KMS-11 (cell line): ENCODE results near the gene SLC25A27.
"Not testable (repeated sequence)": the region's sequence is repeated elsewhere in the genome, so short reads cannot be mapped to it uniquely, and the experiment has no call there.

Experiments
- H2AFZ ChIP-seq: fragments of 200-600 bp; sonication (generic); 2 replicates; pipeline ENCODE4 v1.6.1; 2016; ENCODE audit warnings: antibody characterized with exemption, mixed run types, low read depth
- H3K27ac ChIP-seq: fragments of 200-600 bp; sonication (generic); 2 replicates; pipeline ENCODE4 v1.6.1; 2016; ENCODE audit warnings: mild to moderate bottlenecking, mixed run types
- H3K27me3 ChIP-seq: fragments of 200-600 bp; sonication (generic); 2 replicates; pipeline ENCODE4 v1.6.1; 2017; ENCODE audit warnings: mild to moderate bottlenecking, low read depth, mixed run types, moderate library complexity; ENCODE audit not compliant: insufficient read depth
- H3K36me3 ChIP-seq: fragments of 200-600 bp; sonication (generic); 2 replicates; pipeline ENCODE4 v1.6.1; 2017; ENCODE audit warnings: mild to moderate bottlenecking, mixed run types; ENCODE audit not compliant: insufficient read depth
- H3K4me1 ChIP-seq: fragments of 200-600 bp; sonication (generic); 2 replicates; pipeline ENCODE4 v1.6.1; 2016; ENCODE audit warnings: mild to moderate bottlenecking, low read depth, mixed run types; ENCODE audit not compliant: poor library complexity, severe bottlenecking
- H3K4me2 ChIP-seq: fragments of 200-600 bp; sonication (generic); 2 replicates; pipeline ENCODE4 v1.7.0; 2016; ENCODE audit warnings: mild to moderate bottlenecking, mixed run types
- H3K4me3 ChIP-seq: fragments of 200-600 bp; sonication (generic); IDR thresholded peaks from 2 replicates; pipeline ENCODE4 v1.6.1; 2017; ENCODE audit warnings: low read depth, low read length, mixed read lengths; ENCODE audit not compliant: insufficient read depth
- H3K79me2 ChIP-seq: fragments of 200-600 bp; sonication (generic); 2 replicates; pipeline ENCODE4 v1.6.1; 2016; ENCODE audit warnings: low read depth, mixed run types; ENCODE audit not compliant: insufficient read depth
- H3K9ac ChIP-seq: fragments of 200-600 bp; sonication (generic); 2 replicates; pipeline ENCODE4 v1.6.1; 2016; ENCODE audit warnings: mild to moderate bottlenecking, mixed run types
- H4K20me1 ChIP-seq: fragments of 200-600 bp; sonication (generic); 2 replicates; pipeline ENCODE4 v1.6.1; 2016; ENCODE audit warnings: mild to moderate bottlenecking, mixed run types; ENCODE audit not compliant: insufficient read depth
- TF ChIP-seq, protein P1 (sequence below): fragments of 200-600 bp; sonication (generic); conservative IDR thresholded peaks from 2 replicates; pipeline ENCODE4 v1.6.1; 2017; ENCODE audit warnings: low read depth, mild to moderate bottlenecking, antibody characterized with exemption, low read length, moderate library complexity, mixed read lengths

The SLC25A27 gene

DNA sequence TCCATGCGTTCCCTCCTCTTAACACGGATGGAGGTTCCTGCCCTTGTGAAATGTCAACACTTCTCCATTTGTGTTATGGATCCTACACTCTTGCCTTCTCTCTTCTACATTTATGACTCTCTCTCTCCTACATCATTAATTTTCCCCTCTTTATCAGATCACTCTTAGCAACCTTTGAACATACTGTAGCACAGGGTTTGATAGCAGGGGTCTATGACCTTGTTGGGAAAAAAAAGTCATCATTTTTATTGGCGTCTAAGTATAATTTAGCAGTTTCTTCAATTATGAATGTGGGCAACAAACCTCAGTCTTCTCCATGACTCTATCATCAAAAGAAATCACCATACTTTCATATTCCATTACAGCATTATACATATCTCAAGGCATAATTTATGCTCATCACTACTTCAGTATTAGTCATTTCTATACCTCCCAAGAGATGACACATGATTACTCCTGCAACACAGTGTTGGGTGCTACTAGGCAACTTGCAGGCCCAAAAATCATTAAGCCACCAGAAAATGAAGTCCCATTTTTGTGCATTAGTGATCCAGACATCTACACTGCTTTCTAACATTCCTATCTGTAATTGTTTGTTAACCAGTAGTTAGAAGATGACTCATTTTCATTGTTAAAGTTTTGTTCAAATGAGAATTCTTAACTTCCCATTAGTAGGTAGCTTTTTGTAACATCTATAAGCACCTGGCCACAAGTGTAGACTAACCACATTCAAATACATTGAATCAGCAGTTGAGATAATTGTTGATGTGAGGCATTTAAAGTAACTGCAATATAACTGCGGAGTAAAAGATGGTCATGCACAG, 9.6 kb upstream of the SLC25A27 start:
- no peaks in the 10 kb centered on the region for H3K36me3 ChIP-seq
- no peaks in the 10 kb centered on the region for H3K4me1 ChIP-seq
- no peak overlapping the region for H3K9ac ChIP-seq
- no peaks in the 10 kb centered on the region for H3K27me3 ChIP-seq
- H3K27ac ChIP-seq: no peak overlapping the region
- H4K20me1 ChIP-seq: no peaks in the 10 kb centered on the region
- no peak overlapping the region for H3K4me3 ChIP-seq
- H2AFZ ChIP-seq: no peak overlapping the region
- H3K4me2 ChIP-seq: no peak overlapping the region
- TF ChIP-seq, protein P1, sequence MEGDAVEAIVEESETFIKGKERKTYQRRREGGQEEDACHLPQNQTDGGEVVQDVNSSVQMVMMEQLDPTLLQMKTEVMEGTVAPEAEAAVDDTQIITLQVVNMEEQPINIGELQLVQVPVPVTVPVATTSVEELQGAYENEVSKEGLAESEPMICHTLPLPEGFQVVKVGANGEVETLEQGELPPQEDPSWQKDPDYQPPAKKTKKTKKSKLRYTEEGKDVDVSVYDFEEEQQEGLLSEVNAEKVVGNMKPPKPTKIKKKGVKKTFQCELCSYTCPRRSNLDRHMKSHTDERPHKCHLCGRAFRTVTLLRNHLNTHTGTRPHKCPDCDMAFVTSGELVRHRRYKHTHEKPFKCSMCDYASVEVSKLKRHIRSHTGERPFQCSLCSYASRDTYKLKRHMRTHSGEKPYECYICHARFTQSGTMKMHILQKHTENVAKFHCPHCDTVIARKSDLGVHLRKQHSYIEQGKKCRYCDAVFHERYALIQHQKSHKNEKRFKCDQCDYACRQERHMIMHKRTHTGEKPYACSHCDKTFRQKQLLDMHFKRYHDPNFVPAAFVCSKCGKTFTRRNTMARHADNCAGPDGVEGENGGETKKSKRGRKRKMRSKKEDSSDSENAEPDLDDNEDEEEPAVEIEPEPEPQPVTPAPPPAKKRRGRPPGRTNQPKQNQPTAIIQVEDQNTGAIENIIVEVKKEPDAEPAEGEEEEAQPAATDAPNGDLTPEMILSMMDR: no peak
- no peaks in the 10 kb centered on the region for H3K79me2 ChIP-seq

DNA sequence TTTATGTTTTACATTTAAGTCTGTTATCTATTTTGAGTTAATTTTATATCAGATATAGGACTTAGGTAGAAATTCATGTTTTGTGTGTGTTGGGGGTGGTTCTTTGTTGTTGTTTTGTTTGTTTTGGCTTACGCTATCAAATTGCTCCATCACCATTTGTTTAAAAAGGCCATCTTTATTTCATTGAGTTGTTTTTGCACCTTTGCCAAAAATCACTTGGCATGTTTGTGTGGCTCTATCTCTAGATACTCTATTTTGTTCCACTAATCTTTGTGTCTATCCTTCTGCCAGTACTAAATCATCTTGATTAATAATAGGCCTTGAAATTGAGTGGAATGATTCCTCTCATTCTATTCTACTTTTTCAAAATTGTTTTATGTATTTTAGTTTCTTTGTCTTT, 7.5 kb upstream of the SLC25A27 start:
- H4K20me1 ChIP-seq: no peaks in the 10 kb centered on the region
- H3K9ac ChIP-seq: no peak overlapping the region
- no peaks in the 10 kb centered on the region for H3K79me2 ChIP-seq
- TF ChIP-seq, protein P1: no peak
- no peak overlapping the region for H3K27ac ChIP-seq
- H3K4me2 ChIP-seq: no peak overlapping the region
- H2AFZ ChIP-seq: no peak overlapping the region
- H3K36me3 ChIP-seq: no peaks in the 10 kb centered on the region
- H3K4me1 ChIP-seq: no peaks in the 10 kb centered on the region
- H3K4me3 ChIP-seq: no peak overlapping the region
- H3K27me3 ChIP-seq: no peaks in the 10 kb centered on the region

DNA sequence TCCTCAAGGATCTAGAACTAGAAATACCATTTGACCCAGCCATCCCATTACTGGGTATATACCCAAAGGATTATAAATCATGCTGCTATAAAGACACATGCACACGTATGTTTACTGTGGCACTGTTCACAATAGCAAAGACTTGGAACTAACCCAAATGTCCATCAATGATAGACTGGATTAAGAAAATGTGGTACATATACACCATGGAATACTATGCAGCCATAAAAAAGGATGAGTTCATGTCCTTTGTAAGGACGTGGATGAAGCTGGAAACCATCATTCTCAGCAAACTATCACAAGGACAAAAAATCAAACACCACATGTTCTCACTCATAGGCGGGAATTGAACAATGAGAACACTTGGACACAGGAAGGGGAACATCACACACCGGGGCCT, 4.7 kb upstream of the SLC25A27 start:
- not testable (repeated sequence) for H3K27ac ChIP-seq, H2AFZ ChIP-seq, H3K27me3 ChIP-seq, H3K36me3 ChIP-seq, H3K9ac ChIP-seq, H3K4me3 ChIP-seq, H3K4me2 ChIP-seq, H4K20me1 ChIP-seq, H3K79me2 ChIP-seq
- peaks cover 13% of the 10 kb centered on the region for H3K4me1 ChIP-seq

DNA sequence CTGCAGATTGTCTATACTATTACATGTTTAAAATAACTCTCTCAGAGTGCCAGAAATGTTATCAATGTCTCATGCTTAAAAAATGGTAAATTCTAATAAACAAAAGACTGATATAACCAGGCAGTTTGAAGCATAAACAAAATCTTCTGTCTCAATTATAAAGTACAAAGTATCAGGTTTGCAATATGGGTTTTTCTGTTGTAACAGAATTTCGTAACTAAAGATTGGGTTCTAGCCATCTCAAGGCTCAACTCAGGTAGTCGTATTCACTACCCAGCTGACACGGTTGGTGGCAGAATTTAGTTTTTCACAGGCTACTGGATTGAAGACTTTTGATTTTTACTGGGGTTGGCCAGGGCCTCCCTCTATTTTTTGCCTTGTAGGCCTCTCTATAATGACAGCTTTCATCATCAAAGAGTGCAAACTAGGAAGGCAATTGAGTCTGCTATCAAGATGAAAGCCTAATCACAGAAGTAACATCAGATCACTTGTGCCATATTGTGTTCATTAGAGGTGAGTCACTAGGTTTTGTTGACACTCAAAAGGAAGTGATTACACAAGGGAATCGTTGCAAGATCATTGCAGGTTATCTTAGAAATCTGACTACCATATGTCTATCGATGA, 3.8 kb upstream of the SLC25A27 start:
- Histone ChIP-seq H3K27me3 (no peaks in the 10 kb centered on the region), H3K4me1 (peaks cover 13% of the 10 kb centered on the region), H2AFZ (no peak overlapping the region), H3K4me3 (no peak overlapping the region), H3K36me3 (no peaks in the 10 kb centered on the region), H3K9ac (no peak overlapping the region), H3K79me2 (no peaks in the 10 kb centered on the region), H3K4me2 (no peak overlapping the region), H4K20me1 (no peaks in the 10 kb centered on the region), H3K27ac (no peak overlapping the region)
- TF ChIP-seq, protein P1: no peak

DNA sequence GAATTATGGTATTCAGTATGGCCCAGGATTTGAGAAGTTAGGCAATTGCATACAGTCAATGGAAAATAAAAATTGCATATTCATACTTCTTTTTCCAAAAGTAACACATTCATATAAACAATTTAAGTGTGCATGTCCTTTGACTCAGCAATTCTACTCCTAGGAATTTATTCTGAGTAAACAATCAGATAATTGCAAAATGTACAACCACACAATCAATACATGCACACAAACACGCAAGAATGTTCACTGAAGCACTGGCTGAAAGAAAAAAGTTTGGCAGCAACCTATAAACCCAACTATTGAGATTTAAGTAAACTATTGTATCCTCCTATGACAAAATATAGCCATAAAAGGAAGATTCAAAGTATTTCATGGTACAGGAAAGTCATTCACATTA, 1.8 kb upstream of the SLC25A27 start:
- H3K4me2 ChIP-seq: no peak overlapping the region
- TF ChIP-seq, protein P1: no peak
- H3K9ac ChIP-seq: no peak overlapping the region

More for the DNA sequence above, 1.8 kb upstream of the SLC25A27 start:
- no peaks in the 10 kb centered on the region for H4K20me1 ChIP-seq
- peaks cover 13% of the 10 kb centered on the region for H3K4me1 ChIP-seq
- H3K27ac ChIP-seq: no peak overlapping the region
- H3K36me3 ChIP-seq: no peaks in the 10 kb centered on the region
- no peaks in the 10 kb centered on the region for H3K79me2 ChIP-seq
- no peaks in the 10 kb centered on the region for H3K27me3 ChIP-seq
- H2AFZ ChIP-seq: no peak overlapping the region
- no peak overlapping the region for H3K4me3 ChIP-seq
